HT-29 (cell line): ENCODE data around the gene GRIFIN. TPM values are rescaled to one million over a fixed set of nuclear protein-coding genes. Genes with fewer than 3 reads are reported as not detected.

Source experiments
- DNase-seq: peaks from one replicate; pipeline ENCODE4 v3.0.0-alpha.2; 2015; ENCODE audit warnings: low spot score
- total RNA-seq: library from RNA; depleted of rRNA; stranded (reverse); fragments of >200 nt; shearing (Covaris generic); gene quantifications from 2 replicates; pipeline ENCODE4 v1.2.3, GENCODE V29; 2014

The GRIFIN gene
- total RNA-seq, 1 experiment from 2014 or later, result not detected

GRCh38 chr7:2498708-2499107 lies 22.5 kb upstream of the GRIFIN start:
- DNase-seq, result no peak

- no peak for DNase-seq
Observed at GRCh38 chr7:2497500-2498336, 21.5 kb upstream of the GRIFIN start.

- no peak for DNase-seq
Observed at GRCh38 chr7:2497065-2497464, 20.9 kb upstream of the GRIFIN start.

- DNase-seq, result no peak
Observed at GRCh38 chr7:2496375-2496774, 20.2 kb upstream of the GRIFIN start.

GRCh38 chr7:2495418-2496299 lies 19.5 kb upstream of the GRIFIN start:
- no peak for DNase-seq

GRCh38 chr7:2494191-2495130 lies 18.3 kb upstream of the GRIFIN start:
- DNase-seq, result no peak

GRCh38 chr7:2493205-2494164 lies 17.3 kb upstream of the GRIFIN start:
- DNase-seq, result no peak

GRCh38 chr7:2492038-2492437 lies 15.8 kb upstream of the GRIFIN start:
- DNase-seq, result no peak

- no peak for DNase-seq
Observed at GRCh38 chr7:2490181-2490651, 14.0 kb upstream of the GRIFIN start.

- no peak for DNase-seq
Observed at GRCh38 chr7:2488681-2489080, 12.5 kb upstream of the GRIFIN start.

GRCh38 chr7:2488272-2488645 lies 12.1 kb upstream of the GRIFIN start:
- DNase-seq, result no peak

- DNase-seq, result no peak
Observed at GRCh38 chr7:2487586-2488271, 11.5 kb upstream of the GRIFIN start.

- no peak for DNase-seq
Observed at GRCh38 chr7:2484868-2485267, 8.7 kb upstream of the GRIFIN start.

- DNase-seq, result no peak
Observed at GRCh38 chr7:2483494-2483893, 7.3 kb upstream of the GRIFIN start.

- DNase-seq, result peak; percentile 16
Observed at GRCh38 chr7:2482725-2483451, 6.7 kb upstream of the GRIFIN start.

- DNase-seq, result no peak
Observed at GRCh38 chr7:2481195-2481594, 5.0 kb upstream of the GRIFIN start.

- DNase-seq, result no peak
Observed at GRCh38 chr7:2480070-2480408, 3.8 kb upstream of the GRIFIN start.

GRCh38 chr7:2479276-2480069 lies 3.3 kb upstream of the GRIFIN start:
- DNase-seq, result no peak
